ENCODE measurements around the gene ARL13B.

DNA sequence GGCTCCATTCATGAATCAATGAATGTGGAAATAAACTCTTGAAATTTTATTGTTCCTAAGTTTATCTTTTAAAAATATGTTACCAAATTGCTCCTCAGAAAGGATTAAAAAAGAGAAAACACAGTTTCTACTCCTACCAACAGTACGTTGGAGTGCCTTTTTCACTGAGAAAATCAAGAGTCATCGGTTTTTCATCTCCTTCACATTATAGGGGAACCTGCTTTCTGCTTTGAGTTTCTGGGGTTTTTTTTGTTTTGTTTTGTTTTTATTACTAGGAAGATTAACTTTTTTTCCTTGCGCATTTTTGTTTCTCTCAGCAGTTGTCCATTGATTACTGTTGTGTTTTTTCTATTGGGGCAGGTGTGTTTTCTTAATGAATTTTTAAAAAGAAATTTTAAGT lies 3.5 kb downstream of the ARL13B start:
- TF ChIP-seq ZNF384 (IDR thresholded peaks at IDR 0.05): no peak
- TF ChIP-seq BHLHE40 (IDR thresholded peaks at IDR 0.05; ENCODE audit: borderline replicate concordance): no peak
- no peak for TF ChIP-seq TARDBP (IDR thresholded peaks at IDR 0.05)
- no peak for TF ChIP-seq SUZ12 (IDR thresholded peaks at IDR 0.05)
- TF ChIP-seq FOXM1 (IDR thresholded peaks at IDR 0.05; ENCODE audit: borderline replicate concordance): no peak
- TF ChIP-seq FOXK2 (IDR thresholded peaks at IDR 0.05): no peak
- TF ChIP-seq ELF4 (IDR thresholded peaks at IDR 0.05): no peak
- TF ChIP-seq SP1 (IDR thresholded peaks at IDR 0.05): no peak
- no peak for TF ChIP-seq CTBP1 (IDR thresholded peaks at IDR 0.05; ENCODE audit: borderline replicate concordance)
- no peak for TF ChIP-seq FOXA1 (IDR thresholded peaks at IDR 0.05)
- no peak for TF ChIP-seq L3MBTL2 (conservative IDR thresholded peaks at IDR 0.05)
- no peak for TF ChIP-seq NFRKB (IDR thresholded peaks at IDR 0.05)

All from HEK293T (cell line).